GM12874 (cell line): ENCODE data around the gene KRT79.

Experiments used
- CTCF ChIP-seq: IDR thresholded peaks from 2 replicates; pipeline ENCODE4 v1.5.1; 2011; ENCODE audit warnings: low read depth, mild to moderate bottlenecking, control low read depth, low read length, moderate library complexity; ENCODE audit not compliant: insufficient read depth

KRT79 gene

DNA sequence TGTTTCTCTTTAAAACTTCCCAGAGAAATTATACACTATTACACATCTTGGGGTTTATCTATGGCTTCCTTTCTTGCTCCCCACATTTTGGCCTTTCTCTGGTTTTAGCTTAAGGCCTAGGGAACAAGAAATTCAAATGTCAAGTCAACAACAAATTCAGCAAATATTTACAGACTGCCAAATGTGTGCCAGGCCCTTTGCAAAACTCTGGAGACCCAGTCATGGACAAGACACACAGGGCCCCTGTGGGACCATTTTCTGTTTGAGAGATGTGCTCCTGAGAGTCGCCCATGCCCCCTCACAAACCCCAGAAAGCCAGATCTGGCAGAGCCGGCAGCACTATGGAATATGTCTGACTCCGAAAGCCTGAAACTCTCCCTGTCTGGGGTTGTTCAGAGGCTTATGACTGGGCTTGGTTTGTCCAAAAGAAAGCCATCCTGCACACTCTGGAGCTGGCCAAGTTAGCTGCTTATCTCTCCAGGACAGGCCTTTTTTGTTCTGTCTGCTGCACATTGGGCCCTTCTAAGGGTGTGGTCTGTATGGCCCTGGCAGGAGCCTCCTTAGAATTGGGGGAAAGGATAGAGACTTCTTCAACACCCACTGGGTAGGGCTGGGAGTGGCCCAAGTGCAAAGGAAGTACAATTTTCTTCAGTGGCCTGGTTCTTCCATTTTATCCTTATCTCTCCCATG lies 37.1 kb downstream of the KRT79 start:
- TF ChIP-seq CTCF = no peak

GRCh38 chr12:52796429-52796794 lies 37.7 kb downstream of the KRT79 start:
- TF ChIP-seq CTCF = no peak

- no peak for TF ChIP-seq CTCF
Observed at GRCh38 chr12:52795694-52796428, 38.2 kb downstream of the KRT79 start, which contains the start of gene KRT3. TSS of gene KRT3 (minus strand) at chr12:52796117. CDS start at chr12:52796042, 75 bp downstream.

DNA sequence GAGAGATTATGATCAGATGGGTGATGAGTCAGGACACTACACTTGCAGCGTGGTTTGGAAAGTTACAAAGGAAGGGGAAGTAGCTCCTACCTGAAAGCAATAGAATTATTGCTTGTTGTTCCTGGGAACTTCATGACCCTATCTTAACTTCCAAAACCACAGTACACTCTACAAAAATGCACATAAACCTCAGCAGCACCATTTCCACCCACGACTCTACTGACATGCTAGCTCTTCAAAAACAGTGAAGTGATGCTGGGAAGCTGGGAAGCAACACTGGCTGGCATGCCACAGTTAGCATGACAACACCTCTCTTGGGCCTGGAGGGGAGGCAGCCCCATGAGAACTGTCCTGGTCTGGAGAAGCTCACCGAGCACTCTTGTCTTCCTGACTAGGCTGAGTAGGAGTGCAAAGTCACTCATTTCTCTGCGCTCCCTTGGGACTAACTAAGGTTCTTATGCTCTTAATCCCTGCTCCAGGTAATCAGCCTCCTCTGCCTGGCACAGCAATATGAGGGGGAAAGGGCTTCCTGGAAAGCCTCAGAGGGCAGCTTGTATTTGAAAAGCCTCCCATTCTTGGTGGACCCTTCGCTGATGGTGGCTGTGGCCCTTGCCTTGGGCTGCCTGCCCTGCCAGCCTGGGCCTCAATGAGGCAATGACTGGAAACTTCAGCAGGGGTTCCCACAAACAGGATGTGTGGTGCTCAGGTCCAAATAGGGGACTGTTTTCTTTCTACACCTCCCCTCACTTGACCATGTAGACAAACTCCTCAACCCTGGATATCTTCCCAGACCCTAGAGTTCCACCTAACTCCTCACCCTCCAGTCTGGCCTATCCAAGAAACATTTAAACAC lies 39.4 kb downstream of the KRT79 start:
- TF ChIP-seq CTCF = no peak

DNA sequence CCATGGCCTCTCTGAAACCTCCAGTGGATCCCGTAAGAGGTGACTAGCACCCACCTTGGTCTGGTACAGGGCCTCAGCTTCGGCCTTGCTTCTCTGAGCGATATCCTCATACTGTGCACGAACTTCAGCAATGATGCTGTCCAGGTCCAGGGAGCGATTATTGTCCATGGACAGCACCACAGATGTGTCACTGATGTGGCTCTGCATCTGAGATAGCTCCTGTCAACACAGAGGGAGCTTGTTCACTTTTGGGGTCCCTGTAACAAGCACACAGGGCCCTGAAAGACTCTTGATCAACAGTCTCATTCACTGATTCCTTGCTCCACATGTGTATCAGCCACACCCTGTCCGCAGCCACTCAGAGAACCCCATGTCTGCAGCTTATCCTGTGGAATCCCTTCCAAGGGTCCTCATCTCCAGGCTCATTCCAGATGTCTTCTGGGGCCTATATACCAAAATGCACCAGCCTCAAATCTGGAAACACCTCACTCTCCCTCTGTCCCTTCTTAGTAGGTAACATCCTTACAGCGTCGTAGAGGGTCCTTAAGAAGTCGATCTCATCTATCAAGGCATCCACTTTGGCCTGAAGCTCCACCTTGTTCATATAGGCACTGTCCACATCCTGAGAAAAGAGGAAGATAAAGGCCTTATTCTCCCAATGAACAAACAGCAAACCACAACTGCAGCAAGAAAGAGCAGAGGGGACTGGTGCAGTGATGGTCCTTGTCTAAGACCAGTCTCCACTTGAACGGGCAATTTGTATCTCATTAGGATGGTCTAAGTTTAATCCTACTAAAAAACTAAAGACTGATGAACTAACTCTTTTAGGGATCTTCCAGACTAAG lies 41.7 kb downstream of the KRT79 start:
- no peak for TF ChIP-seq CTCF

- TF ChIP-seq CTCF = no peak
Observed at GRCh38 chr12:52791271-52792184, 42.6 kb downstream of the KRT79 start.
